GM21717 (cell line): ENCODE measurements around the gene ASCL3.
"Not testable (repeated sequence)": the region's sequence is repeated elsewhere in the genome, so short reads cannot be mapped to it uniquely, and the experiment has no call there.

ENCODE experiments used
- ATAC-seq: cut with Tn5 transposase; IDR thresholded peaks from one replicate; pipeline ENCODE4 v1.9.1; 2021; ENCODE audit warnings: mild to moderate bottlenecking, moderate library complexity; ENCODE audit not compliant: unreplicated experiment

ASCL3 gene, protein sequence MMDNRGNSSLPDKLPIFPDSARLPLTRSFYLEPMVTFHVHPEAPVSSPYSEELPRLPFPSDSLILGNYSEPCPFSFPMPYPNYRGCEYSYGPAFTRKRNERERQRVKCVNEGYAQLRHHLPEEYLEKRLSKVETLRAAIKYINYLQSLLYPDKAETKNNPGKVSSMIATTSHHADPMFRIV

DNA sequence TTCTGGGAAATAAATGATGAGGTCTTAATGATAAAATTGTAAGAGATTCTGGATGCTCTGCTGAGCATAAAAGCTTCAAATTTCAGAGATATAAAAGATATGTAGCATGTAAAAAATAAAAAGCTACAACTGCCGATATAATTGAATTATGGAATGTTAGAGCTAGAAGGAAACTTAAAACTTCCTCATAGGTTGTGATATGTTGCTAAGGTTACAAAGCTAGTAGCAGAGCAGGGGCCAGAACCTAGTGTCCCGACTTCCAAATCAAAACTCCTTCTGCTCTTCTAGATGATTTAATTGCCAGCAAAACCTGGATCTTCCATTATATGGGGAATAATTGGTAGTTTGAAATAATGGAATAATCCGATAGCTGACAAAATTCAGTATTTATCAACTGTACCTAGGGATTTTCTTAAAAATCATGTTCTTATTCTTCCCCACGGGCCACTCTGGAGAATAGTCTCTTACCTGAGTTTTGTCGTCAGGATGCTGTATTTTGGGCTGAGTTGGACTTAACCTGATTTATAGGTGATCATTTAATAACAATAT lies at the start of gene ASCL3:
TSS of gene ASCL3 (minus strand) at position 499 of the 549 bp plus-strand sequence. CDS start 4,855 bp downstream, outside the sequence.
- ATAC-seq, result no peak

DNA sequence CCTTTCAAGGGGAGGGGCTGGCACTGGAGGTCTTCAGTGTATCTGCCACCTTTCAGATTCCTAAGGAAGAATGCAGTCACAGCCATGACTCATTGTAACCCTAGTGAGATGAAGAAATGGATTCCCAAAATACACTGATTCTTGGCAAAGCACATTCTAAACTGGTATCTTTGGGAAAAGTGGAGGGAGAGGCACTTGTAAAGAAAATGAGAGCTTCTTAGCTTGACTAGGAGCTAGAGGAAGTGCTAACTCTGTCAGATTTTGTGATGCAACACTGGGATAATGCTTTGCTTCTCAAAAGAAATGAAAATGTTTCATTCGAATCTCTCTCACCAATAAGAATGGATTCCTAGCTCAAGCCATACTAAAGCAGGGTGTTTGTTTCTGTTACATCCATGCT lies 46.6 kb upstream of the ASCL3 start:
- ATAC-seq, result no peak

DNA sequence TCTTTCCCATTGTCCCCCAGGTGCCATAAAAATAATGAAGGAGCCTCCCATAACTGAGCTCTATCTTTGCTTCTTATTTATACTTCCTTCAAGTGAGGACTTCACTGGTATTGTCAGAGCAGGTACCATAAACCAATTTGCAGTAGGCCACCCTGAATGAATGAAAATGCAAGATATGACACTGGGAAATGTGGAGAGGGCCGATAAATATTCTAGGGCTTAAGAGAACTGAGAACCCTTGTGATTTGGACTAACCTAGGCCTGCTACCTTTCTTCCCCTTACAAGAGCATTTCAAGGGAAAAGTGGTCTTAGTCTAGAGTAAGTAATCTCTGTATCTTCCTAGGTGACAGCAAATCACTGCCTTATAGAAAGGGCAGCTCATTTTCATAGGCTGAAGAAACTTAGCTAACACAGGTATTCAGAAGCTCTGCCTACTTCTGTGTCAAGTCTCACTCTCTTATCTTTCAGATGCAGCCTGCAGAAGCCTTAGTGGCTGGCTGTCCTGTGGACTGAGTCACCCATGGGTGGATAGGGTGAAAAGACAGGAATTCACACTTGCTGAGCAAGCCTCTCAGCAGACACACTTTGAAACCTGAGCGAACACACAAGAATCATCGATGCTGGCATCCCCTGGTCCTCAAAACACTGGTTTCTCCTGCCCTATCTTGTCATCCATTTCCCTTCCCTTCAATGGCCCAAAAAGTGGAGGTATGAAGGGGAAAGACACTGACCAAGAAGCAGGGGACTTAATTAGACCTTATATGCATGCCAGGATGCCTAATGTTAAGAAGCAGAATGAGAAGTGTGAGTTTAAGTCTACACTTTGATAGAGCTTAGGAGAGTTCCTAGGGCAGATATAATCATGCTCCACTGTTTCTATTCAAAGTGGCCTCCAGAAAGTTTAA lies 45.8 kb upstream of the ASCL3 start:
- no peak for ATAC-seq

DNA sequence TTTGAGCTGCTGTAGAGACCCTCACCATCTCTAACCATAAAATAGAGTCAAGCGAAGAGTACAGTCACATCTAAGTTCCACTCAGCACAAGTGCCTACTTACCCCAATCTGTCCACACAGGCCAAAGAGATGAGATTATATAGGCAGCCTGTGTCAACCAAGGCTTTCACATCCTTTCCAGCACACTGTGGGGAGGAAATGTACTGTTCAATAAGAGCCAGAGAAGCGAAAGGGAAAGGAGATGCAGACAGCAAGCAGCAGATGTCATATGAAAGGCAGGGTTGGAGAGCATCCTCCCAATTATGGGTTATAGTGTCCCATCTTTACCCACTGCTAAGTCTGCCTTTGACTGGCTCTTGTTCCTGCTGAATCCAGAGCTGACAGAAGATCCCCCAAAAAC lies 44.6 kb upstream of the ASCL3 start:
- no peak for ATAC-seq

DNA sequence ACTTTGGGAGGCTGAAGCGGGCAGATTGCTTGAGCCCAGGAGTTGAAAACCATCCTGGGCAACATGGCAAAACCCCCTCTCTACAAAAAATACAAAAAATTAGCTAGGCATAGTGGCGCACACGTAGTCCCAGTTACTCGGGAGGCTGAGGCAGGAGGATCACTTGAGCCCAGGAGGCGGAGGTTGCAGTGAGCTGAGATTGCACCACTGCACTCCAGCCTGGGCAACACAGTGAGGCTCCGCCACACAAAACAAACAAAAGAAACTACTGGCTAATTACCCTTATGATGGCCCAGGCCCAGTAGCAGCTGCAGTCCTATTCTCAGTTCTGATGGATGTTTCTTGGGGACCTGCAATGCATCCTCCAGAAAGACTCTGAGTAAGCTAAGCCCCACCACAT lies 44.0 kb upstream of the ASCL3 start:
- not testable (repeated sequence) for ATAC-seq

DNA sequence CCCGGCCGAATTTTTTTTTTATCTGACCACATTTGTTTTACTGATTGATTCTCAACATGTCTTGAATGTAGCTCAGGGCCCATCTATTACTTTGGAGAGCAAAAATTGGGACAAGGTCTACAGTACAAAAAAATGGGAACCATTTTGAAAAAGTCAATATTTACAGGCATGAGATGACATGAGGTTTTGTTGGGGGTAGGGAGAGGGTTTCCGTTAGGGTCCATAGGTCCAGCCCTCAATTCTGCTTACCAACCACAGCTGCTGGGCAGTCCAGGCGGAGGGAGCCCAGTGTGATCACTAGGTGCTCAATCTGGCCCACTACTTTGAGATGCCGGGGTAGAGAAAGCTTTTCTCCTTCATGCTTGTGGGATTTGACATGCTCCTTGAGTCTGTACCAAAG lies 42.6 kb upstream of the ASCL3 start:
- no peak for ATAC-seq

DNA sequence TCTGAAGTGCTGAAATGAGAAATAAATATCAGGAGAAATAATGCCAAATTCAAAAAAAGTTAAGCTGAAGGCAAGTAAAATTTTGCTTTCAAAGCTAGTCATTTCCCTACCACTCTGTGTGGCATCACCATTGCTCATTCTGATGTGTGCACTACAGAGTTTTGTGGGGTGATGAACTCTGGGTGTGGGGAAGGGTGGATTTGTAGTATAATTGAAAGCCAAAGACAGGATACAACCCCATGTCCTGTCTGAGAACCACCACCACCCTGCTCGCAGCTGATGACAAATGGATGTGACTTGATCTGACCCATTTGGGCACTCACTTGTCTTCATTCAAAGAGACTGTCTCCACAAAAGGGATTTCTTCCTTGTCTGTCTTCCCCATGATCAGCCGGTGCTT lies 40.7 kb upstream of the ASCL3 start:
- ATAC-seq, result no peak

DNA sequence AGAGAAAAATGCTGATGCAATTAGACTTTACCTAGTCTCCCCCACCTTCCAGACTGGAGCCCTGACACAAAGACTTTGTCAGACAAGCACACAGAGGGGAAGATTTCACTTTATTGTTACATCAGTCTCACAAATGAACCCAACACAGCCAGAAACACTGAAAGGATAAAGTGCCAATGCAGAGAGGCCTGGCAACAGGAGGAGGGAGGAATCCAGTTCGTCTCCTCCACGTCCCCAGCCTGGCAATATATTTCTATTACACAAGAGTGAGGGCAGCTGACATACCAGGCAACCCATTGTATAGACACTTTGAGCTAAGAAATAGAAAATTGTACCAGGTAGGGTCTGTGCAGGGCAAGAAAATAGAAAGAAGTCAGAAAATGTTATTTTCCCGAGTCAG lies 37.7 kb upstream of the ASCL3 start:
- no peak for ATAC-seq

DNA sequence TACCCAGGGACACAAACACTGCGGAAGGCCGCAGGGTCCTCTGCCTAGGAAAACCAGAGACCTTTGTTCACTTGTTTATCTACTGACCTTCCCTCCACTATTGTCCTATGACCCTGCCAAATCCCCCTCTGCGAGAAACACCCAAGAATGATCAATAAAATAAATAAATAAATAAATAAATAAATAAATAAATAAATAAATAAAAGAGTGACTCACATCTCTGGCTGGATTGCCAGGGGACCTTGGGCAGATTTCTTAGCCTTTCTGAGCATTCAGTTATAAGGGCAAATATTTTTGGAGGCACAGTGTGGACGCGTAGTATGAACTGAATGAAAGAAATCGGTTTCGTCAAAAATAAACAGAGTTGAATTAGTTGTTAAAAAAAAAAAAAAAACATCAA lies 36.5 kb upstream of the ASCL3 start:
- not testable (repeated sequence) for ATAC-seq

DNA sequence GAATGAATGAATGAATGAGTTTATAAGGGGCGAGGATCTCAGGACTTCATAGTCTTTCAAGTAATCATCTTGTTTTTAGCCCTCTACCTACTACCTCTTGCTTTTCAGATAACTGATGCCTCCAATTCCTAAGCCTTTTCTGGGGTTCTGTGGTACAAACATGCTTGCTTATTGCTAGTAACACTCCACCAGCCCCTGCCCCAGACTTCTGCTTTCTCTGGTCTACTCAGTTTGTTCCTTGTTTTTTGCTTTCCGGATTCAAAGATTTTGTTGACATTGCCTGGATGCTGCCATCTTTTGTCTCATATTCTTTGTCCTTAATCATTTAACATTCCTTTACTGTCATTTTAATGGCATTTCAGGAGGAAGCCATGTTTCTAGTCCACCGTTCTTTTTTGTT lies 30.3 kb upstream of the ASCL3 start:
- ATAC-seq, result no peak

DNA sequence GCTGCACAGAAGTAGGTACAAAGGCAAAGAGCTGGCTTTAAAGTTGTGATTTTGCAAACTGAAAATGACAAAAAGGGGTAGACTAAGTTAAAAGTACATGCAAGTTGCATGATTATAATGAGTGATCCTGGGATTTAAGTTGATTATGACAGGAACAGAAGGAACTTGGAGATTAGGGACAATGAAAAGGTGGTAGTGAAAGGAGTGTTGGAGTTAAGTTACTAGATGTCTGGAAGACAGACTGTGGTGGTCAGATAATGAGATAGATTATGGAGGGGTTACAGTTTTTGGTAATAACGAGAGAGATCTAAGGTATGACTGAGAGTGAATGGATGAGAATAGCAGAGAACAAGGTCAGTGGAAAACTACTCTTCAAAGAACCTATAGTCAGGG lies 29.1 kb upstream of the ASCL3 start:
- ATAC-seq, result no peak

DNA sequence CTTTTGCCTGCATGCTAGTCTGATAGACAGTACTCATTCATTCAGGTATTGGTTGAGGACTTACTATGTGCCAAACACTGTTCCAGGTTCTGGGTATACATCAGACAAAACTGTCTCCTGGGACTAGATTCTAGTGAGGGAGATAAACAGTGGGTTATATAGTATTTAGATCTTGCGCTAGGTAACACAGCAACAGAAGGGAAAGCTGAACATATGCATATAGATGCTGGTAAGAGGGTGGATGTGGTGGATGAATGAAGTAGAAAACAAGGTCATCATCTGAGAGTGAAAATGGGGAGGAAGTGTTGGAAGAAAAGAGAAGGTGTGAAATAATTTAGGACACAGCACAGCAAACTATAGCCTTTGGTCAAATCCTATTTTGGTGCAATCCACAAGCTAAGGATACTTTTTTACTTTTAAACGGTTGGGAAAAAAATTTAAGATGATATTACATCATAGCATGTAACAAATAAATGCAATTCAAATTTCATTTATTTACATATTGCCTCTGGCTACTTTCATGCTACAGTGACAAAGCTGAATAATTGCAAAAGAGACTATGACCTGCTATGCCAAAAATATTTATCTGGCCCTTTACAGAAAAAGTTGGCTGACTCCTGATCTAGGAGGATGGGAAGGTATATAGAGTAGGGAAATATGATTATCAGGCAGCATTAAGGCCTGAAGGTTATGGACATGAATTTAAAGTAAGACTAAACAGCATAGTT lies 28.5 kb upstream of the ASCL3 start:
- ATAC-seq, result no peak

DNA sequence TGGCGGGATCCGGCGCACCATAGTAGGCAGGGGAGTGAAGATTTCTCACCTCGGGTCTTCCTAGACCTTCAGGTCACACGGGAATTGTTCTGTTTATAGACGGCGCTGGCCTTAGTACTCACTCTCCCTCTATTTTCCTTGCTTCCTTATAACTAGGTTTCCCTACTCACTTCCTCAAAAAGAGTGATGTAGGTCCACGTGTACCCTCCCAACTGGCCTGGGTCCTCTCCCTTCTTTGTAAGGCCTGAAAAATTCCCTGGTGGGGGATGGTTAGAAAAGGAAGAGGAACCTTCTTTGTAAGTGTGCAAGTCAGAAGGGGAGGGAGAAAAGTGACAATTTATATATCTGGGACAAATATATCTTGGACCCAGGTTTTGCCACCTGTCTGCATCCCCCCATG lies 24.4 kb upstream of the ASCL3 start:
- no peak for ATAC-seq

DNA sequence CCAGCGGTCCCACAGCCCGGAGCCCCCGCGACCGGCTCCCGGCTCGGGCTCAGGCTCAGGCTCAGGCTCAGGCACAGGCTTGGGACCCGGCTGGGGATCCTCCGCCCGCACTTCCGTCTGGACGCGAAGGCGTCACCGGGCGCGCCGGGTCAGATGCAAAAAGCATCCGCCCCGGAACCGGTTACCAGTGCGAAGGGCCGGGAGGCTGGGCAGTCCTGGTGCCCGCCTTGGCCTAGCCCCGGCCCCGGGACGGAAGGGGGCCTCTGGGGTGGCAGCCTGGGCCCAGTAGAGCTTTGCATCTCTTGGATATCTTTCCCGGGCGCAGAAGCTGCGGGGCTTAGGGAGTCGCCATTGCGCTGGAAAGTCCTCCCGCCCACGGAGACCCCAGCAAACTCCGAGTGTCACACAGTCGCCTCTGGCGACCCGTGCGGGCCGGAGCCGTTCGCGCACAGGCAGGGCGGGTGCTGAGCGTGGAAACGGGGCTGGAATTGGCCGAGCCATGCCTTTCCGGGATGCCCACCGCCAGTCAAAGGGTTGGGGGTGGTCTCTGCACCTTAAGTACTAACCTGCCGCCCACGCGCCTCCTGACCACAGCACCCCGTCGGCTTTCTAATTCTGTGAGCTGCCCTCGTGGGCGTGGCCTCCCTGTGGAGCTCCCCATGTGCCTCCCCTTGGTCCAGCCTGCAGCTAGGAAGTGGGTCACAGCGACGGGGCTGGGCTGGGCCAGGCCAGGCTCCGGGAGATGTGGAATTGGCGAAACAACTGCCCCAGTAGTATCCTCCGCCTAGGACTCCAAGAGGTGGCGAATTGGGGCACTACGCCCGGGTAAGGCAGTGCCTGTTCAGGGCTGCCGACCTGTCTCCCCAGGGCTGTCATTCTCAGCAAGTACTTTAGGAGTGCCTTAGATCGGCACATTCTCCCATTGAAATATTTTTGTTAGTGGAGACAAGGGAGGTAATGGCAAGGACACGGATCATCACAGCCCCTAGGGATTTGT lies 21.8 kb upstream of the ASCL3 start, which contains the start of gene TMEM9B:
TSS of gene TMEM9B (minus strand) at position 119 of the 997 bp plus-strand sequence. CDS start 129 bp downstream, outside the sequence.
- ATAC-seq, result peak; percentile 78

DNA sequence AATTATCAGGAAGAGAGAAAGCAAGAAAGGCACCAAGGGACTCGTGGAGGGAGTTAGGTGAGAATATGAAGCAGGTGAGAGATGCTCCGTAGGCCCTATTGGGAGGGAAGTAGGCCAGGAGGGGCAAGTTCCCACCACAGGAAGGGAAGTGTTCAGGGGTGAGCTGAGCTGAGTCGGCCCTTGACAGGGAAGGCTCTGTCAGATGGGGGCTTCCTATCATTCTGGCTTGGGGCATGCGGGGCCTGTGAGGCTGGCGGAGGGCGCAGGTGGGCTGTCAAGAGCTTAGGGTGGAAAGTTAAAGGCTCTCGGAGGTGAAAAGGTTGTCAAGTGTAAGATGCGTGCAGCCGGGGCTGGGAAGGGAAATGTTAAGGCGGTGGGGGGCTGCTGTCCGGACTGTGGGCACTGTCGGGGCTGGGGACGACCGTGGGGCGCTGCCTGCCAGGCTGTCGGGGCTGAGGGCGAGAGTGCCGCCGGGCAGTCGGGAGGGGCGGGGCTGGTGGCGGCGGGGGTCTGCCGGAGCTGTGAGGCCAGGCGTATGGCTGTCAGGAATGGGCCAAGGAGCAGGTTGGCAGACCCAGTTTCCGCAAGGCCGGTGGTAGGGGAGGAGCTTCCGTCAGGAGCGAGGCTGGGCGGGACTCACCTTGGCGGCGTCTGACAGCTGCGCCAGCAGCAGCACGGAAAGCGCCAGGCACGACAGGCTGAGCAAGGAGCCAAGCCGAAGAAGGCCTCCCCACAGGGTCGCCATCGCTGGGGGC lies 20.9 kb upstream of the ASCL3 start:
- ATAC-seq, result peak; percentile 66

DNA sequence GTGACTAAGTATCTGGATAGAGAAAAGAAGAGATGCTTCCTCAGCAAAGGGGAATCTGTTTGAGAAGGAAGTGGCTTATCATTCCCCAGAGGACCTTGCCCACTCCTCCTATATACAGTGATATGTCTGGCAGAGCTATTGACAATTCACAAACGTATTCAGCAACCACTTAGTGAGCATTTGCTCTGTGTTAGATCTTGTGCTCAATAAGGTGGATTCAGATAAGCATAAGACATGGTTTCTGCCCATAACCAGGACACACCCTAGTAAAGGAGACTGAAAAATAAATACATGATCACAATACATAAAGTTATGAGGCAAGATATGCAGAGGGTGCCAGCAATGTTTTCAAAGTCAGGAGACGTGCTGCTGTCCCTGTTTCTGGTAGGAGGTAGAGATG lies 20.0 kb upstream of the ASCL3 start:
- ATAC-seq, result no peak

DNA sequence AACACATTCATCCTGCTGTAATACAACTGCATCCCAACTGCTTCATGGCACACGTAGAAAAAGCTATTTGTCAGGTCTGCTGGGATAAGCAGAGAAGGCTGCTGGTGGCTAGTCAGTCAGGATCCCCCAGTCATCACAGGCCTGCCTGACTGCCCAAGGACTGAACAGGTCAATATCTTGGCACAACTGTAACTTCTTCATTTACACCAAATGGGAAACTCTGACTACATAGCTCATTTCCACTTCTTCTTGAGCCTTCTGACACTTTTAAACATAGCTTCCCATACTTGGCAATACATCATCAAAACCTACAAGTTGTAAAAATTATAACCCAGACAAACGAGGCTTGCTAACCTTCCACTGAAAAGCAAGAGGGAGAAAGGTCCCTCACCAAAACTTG lies 18.6 kb upstream of the ASCL3 start:
- ATAC-seq, result no peak

DNA sequence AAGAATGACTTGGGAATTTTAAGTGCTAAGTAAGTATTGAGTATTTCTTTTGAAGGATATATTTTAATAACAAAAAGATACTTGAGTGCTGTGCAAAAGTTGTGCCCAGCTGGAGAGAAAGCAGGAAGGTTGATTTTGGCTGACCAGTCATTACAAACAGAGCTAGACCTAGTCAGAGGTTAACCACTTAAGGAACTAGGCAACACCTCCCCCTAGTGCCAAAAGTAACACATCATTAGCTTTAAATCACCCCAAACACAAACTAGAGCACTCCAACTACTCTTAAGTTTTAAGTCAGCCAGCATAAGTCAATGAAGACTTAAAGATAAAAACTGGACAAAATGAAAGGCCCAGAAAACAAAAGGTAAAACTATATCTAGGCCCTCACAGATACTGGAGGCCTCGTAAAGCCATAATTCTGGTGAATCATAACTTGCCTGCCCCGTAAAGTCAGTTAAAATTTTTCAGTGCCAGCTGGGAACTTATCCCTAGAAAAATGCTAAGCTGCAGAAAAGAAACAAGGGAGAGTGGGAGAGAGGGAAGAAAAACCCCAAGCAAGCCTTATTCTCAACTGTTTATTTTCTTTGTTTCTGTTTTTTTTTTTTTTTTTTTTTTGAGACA lies 16.8 kb upstream of the ASCL3 start:
- peak; percentile 50 for ATAC-seq

DNA sequence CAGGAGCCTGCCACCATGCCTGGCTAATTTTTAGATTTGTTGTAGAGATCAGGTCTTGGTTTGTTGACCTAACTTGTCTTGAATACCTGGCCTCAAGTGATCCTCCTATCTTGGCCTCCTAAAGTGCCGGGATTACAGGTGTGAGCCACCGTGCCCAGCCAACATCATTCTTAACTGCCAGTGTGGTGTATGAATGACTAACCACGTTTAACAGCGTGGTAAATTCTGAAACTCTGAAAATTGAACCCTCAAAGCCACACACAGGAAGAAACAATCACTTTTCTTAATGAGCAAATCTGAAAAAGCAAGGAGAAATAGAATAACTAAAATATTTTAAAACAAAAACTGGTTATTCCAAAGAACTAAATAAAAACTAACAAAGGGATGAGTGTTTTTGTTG lies 14.0 kb upstream of the ASCL3 start:
- no peak for ATAC-seq
